Sigmoid colon (tissue), 7 donors: Measurements from ENCODE around the gene MCFD2. TPM values are rescaled to one million over a fixed set of nuclear protein-coding genes. Genes with fewer than 3 reads are reported as not detected.

Experiments
- DNase-seq: peaks from one replicate; pipeline ENCODE4 v3.0.0-alpha.2; 2019
- H3K27ac ChIP-seq, 4 donors: fragments of 200-600 bp; sonication (generic); one replicate each; pipeline ENCODE4 v1.5.1; 2016 to 2019; ENCODE audit warnings: mild to moderate bottlenecking in 1 of 4
- H3K27me3 ChIP-seq, 3 donors: fragments of 200-600 bp; sonication (generic); one replicate each; pipeline ENCODE4 v1.5.1; 2019; ENCODE audit warnings: mild to moderate bottlenecking in 1 of 3
- H3K36me3 ChIP-seq, 4 donors: fragments of 200-600 bp; sonication (generic); one replicate each; pipeline ENCODE4 v1.5.1; 2016 to 2019
- H3K4me1 ChIP-seq, 4 donors: fragments of 200-600 bp; sonication (generic); one replicate each; pipeline ENCODE4 v1.5.1; 2017 to 2019
- H3K4me3 ChIP-seq, 4 donors: fragments of 200-600 bp; sonication (generic); one replicate each; pipeline ENCODE4 v1.5.1; 2017 to 2019; ENCODE audit warnings: mild to moderate bottlenecking in 2 of 4, moderate library complexity in 1 of 4
- H3K9me3 ChIP-seq, 4 donors: fragments of 200-600 bp in 3 of 4; sonication (generic) in 3 of 4; one replicate each; pipeline versions ENCODE4 v1.5.1 to v1.6.1; 2013 to 2019
- EP300 ChIP-seq, 4 donors: sonication (generic); formaldehyde crosslinking; IDR thresholded peaks; one replicate each; pipeline ENCODE4 v1.6.1; 2017; ENCODE audit warnings: antibody characterized with exemption in 4 of 4
- POLR2A ChIP-seq, 2 donors: fragments of 450-650 bp; IDR thresholded peaks; one replicate each; pipeline ENCODE4 v1.6.1; 2016; ENCODE audit warnings: antibody characterized with exemption in 2 of 2, mild to moderate bottlenecking in 2 of 2, moderate library complexity in 2 of 2
- POLR2AphosphoS5 ChIP-seq, 4 donors: sonication (generic); formaldehyde crosslinking; IDR thresholded peaks; one replicate each; pipeline ENCODE4 v1.6.1; 2017; ENCODE audit warnings: antibody characterized with exemption in 4 of 4
- WGBS, 2 donors: extraction: QIAGEN DNeasy Blood & Tissue Kit; methylation state at CpG; one replicate each; pipeline ENCODE4 v1.1.7; 2013; 5-methylcytosine and 5-hydroxymethylcytosine counted together
- intact Hi-C: fragments of 100-400 bp; cut with DNase I; formaldehyde crosslinking; loops from one replicate; pipeline ENCODE4 v1.15.1; 2023
- polyA plus RNA-seq, 3 donors: library from polyadenylated mRNA; stranded (reverse); fragments of 200-250 nt; gene quantifications; one replicate each; pipeline ENCODE4 v1.2.3, GENCODE V29; 2013
- total RNA-seq, 4 donors: library from RNA; depleted of rRNA; stranded (reverse); fragments of >200 nt; gene quantifications; one replicate each; pipeline ENCODE4 v1.1.0, GENCODE V29; 2016
- TF ChIP-seq, protein P1 (sequence below), 4 experiments: fragments of 450-650 bp in 3 of 4; fragments of 200-600 bp in 1 of 4; IDR thresholded peaks; one replicate each; pipeline ENCODE4 v1.5.1; 2016 to 2019; ENCODE audit warnings: antibody characterized with exemption in 4 of 4, mild to moderate bottlenecking in 3 of 4, moderate library complexity in 2 of 4
- donor health status: healthy with polysubstance abuse.
- donor health status: Bipolar disorder and iron deficiency.
- donor health status: healthy.

The MCFD2 gene
- total and polyA plus RNA-seq, 7 donors, result 13.4 to 75.7 (median 50.1) TPM

DNA sequence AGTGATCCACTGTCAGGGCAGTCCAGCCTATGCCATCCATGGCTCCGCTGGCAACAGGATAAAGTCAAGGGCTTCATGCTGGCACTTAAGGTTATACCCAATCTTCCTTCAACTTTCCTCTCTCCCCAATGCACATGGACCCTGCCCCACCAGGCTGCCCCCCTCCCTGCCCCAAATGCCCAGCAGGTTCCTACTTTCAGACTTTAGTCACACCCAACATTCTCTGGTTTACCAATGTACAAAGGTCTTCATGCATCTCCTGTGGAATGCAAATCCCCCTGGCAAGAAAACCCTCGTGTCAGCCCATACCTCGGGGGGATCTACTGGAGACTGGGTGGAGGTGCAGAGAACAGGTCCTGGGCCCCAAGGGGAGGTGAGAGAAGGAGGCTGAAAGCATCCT lies 59.3 kb downstream of the MCFD2 start:
- peaks cover 4 to 75% (median 54%) of the 10 kb centered on the region in 4 donors for H3K4me1 ChIP-seq
- H3K4me3 ChIP-seq, result no peak overlapping the region
- peak overlapping the region; percentile 90 to 95 (median 94) for H3K27ac ChIP-seq
- H3K9me3 ChIP-seq, result no peaks in the 10 kb centered on the region
- H3K27me3 ChIP-seq, result no peaks in the 10 kb centered on the region
- no peak for DNase-seq
- TF ChIP-seq EP300 (IDR thresholded peaks at IDR 0.05) (no peak), POLR2A (IDR thresholded peaks at IDR 0.05) (no peak), POLR2AphosphoS5 (IDR thresholded peaks at IDR 0.05) (no peak)
- TF ChIP-seq, protein P1, sequence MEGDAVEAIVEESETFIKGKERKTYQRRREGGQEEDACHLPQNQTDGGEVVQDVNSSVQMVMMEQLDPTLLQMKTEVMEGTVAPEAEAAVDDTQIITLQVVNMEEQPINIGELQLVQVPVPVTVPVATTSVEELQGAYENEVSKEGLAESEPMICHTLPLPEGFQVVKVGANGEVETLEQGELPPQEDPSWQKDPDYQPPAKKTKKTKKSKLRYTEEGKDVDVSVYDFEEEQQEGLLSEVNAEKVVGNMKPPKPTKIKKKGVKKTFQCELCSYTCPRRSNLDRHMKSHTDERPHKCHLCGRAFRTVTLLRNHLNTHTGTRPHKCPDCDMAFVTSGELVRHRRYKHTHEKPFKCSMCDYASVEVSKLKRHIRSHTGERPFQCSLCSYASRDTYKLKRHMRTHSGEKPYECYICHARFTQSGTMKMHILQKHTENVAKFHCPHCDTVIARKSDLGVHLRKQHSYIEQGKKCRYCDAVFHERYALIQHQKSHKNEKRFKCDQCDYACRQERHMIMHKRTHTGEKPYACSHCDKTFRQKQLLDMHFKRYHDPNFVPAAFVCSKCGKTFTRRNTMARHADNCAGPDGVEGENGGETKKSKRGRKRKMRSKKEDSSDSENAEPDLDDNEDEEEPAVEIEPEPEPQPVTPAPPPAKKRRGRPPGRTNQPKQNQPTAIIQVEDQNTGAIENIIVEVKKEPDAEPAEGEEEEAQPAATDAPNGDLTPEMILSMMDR (IDR thresholded peaks at IDR 0.05), result no peak
- 91 to 92% methylated on average over 3 of the region's 3 CpGs for WGBS, 2 donors
- no peaks in the 10 kb centered on the region for H3K36me3 ChIP-seq
- intact Hi-C loops, result no loop called here

DNA sequence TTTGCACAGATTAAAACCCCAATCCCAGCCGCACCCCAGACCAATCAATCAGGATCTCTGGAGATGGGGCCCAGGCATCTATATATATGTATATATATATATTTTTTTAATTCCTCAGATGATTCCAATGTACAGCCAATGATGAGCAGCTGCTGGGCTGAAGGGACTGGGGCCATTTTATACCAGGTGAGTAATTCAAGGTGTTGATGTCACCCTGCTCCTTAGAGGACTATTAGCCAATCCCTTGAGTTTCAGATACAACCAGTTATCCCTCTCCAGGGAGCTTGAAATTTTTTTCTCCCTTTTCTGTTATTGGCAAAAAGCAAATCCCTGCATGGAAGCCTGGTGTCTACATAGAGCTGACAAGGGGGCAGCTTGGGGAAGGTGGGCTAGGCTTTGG lies 59.8 kb downstream of the MCFD2 start:
- H3K36me3 ChIP-seq, result no peaks in the 10 kb centered on the region
- H3K9me3 ChIP-seq, result no peaks in the 10 kb centered on the region
- WGBS, 2 donors, result 93 to 97% methylated on average over 1 of the region's 1 CpG
- peak overlapping the region; percentile 90 to 95 (median 94) for H3K27ac ChIP-seq
- no peaks in the 10 kb centered on the region for H3K27me3 ChIP-seq
- intact Hi-C loops, result no loop called here
- DNase-seq, result no peak
- H3K4me1 ChIP-seq, result peaks cover 4 to 78% (median 59%) of the 10 kb centered on the region in 4 donors
- TF ChIP-seq POLR2AphosphoS5 (IDR thresholded peaks at IDR 0.05), result no peak
- no peak for TF ChIP-seq POLR2A (IDR thresholded peaks at IDR 0.05)
- TF ChIP-seq EP300 (IDR thresholded peaks at IDR 0.05), result no peak
- TF ChIP-seq, protein P1 (IDR thresholded peaks at IDR 0.05), result no peak
- H3K4me3 ChIP-seq, result no peak overlapping the region

DNA sequence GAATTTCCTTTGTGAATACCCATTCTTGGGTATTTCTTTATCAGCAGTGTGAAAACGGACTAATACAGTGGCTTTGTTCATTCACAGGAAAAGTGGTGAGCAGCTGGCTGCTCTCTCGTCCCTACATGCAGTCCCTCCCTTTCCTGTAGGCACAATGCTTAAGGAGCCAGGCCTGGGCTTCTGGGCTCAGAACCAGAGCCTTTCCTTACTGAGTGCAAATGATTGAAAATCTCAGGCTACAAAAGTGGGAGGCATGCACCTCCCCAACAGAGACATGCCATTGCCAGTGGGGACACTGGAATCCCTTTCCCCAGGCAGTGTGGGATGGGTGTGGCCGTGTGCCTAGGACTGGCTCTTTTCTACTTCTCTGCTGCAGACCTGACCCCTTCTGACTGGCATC lies 61.3 kb downstream of the MCFD2 start:
- no peaks in the 10 kb centered on the region for H3K27me3 ChIP-seq
- intact Hi-C loops, result no loop called here
- H3K9me3 ChIP-seq, result no peaks in the 10 kb centered on the region
- TF ChIP-seq, protein P1 (IDR thresholded peaks at IDR 0.05), result no peak
- TF ChIP-seq POLR2AphosphoS5 (IDR thresholded peaks at IDR 0.05) (peak in 3 of 4 donors; percentile 10 to 50 (median 17)), POLR2A (IDR thresholded peaks at IDR 0.05) (no peak)
- DNase-seq, result peak; percentile 63
- H3K27ac ChIP-seq, result peak overlapping the region; percentile 90 to 95 (median 94)
- H3K36me3 ChIP-seq, result no peaks in the 10 kb centered on the region
- no peak overlapping the region for H3K4me3 ChIP-seq
- 83 to 91% methylated on average over 3 of the region's 3 CpGs for WGBS, 2 donors
- peaks cover 4 to 88% (median 73%) of the 10 kb centered on the region in 4 donors for H3K4me1 ChIP-seq

DNA sequence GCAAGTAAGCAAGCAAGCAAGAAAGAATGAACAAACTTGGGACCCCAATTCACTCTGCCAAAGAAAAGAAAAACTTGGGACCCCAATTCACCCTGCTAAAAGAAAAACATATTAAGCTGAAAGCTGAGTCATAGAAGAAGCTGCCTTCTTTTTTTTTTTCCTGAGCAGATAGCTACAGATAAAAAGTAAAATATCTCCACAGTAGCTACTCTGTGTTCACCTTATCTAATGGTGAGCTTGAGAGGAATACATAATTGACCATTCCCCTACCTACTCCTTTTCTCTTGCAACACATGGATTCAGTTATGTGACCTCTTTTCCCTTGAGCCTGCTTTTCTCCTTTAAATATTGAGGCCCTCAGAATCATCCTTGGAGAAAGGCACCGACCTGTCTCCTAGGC lies 63.0 kb downstream of the MCFD2 start:
- intact Hi-C loops, result no loop called here
- WGBS, 2 donors, result 86 to 95% methylated on average over 1 of the region's 1 CpG
- H3K27ac ChIP-seq, result peak overlapping the region; percentile 90 to 95 (median 94)
- H3K4me1 ChIP-seq, result peaks cover 0 to 88% (median 76%) of the 10 kb centered on the region in 4 donors
- H3K4me3 ChIP-seq, result no peak overlapping the region
- TF ChIP-seq POLR2A (IDR thresholded peaks at IDR 0.05), result no peak
- no peak for TF ChIP-seq EP300 (IDR thresholded peaks at IDR 0.05)
- TF ChIP-seq, protein P1 (IDR thresholded peaks at IDR 0.05), result no peak
- no peak for TF ChIP-seq POLR2AphosphoS5 (IDR thresholded peaks at IDR 0.05)
- no peak for DNase-seq
- H3K36me3 ChIP-seq, result no peaks in the 10 kb centered on the region
- no peaks in the 10 kb centered on the region for H3K9me3 ChIP-seq
- no peaks in the 10 kb centered on the region for H3K27me3 ChIP-seq

DNA sequence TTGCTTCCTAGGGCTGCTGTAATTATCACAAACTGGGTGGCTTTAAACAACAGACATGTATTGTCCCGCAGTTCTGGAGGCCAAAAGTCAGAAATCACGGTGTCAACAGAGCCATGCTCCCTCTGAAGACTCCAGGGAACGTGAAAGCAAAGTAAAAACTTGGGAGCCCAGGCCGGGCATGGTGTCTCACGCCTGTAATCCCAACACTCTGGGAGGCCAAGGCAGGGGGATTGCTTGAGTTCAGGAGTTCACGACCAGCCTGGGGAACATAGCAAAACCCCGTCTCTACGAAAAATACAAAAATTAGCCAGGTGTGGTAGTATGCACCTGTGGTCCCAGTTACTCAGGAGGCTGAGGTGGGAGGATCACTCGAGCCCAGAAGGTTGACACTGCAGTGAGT lies 63.5 kb downstream of the MCFD2 start:
- Histone ChIP-seq H3K27me3 (no peaks in the 10 kb centered on the region), H3K4me1 (peaks cover 0 to 88% (median 79%) of the 10 kb centered on the region in 4 donors), H3K9me3 (no peaks in the 10 kb centered on the region), H3K27ac (peak overlapping the region; percentile 90 to 95 (median 94)), H3K36me3 (no peaks in the 10 kb centered on the region), H3K4me3 (no peak overlapping the region)
- peak; percentile 56 for DNase-seq
- intact Hi-C loops, result no loop called here
- 70 to 88% methylated on average over 9 of the region's 9 CpGs for WGBS, 2 donors
- TF ChIP-seq, protein P1 (IDR thresholded peaks at IDR 0.05), result no peak
- TF ChIP-seq EP300 (IDR thresholded peaks at IDR 0.05), result no peak
- TF ChIP-seq POLR2A (IDR thresholded peaks at IDR 0.05), result no peak
- no peak for TF ChIP-seq POLR2AphosphoS5 (IDR thresholded peaks at IDR 0.05)
